ENCODE data around the gene IGFBP2. TPM values are rescaled to one million over a fixed set of nuclear protein-coding genes. Genes with fewer than 3 reads are reported as not detected.

The IGFBP2 gene
- total and polyA plus RNA-seq, 2 of the 13 experiments (the other 11 are each of a cell fraction or from before 2014, with no cell fraction given) = 2.0 to 5.8 TPM

- H3K4me1 ChIP-seq (ENCODE audit: insufficient read depth, low read length) = no peaks in the 10 kb centered on the region
- intact Hi-C loops (cut with micrococcal nuclease; ENCODE audit: unreplicated experiment) (loop anchor here (5.0 kb wide), 1 partner anchor 1076 kb away; no protein-coding TSS in a partner anchor), in situ Hi-C loops (cut with HindIII; ENCODE audit: extremely low pct_ligation_motif_present, low pct_unique_long_range_greater_than_20kb) (loop anchor here (10.0 kb wide), 1 partner anchor 1074 kb away; no protein-coding TSS in a partner anchor)
- no peaks in the 10 kb centered on the region for H4K20me1 ChIP-seq (ENCODE audit: insufficient read depth, low read length)
- ATAC-seq (no peak), FAIRE-seq (no peak), DNase-seq (ENCODE audit: low spot score) (no peak)
- BruUV-seq (replicated peaks) = no TSS peak
- H3K36me3 ChIP-seq (replicated peaks in 1 of 2; ENCODE audit: control insufficient read depth in 1 of 2, insufficient read depth in 2 of 2, low read length in 2 of 2) = no peaks in the 10 kb centered on the region
- WGBS (ENCODE audit: low lambda C conversion rate) = 42% methylated on average over 10 of the region's 10 CpGs
- H2AFZ ChIP-seq (ENCODE audit: low read length) = no peak overlapping the region
- no peaks in the 10 kb centered on the region for H3K9me3 ChIP-seq (ENCODE audit: low read length)
- H3K27ac ChIP-seq (ENCODE audit: extremely low read length, insufficient read depth, low read length) = no peak overlapping the region
- ChIA-PET CTCF (ENCODE audit: low intra/inter-chr PET ratio, low total read pairs) (interaction anchor here (1.7 kb wide), 1 partner anchor 461 kb away, joined by 9 read pairs; no protein-coding TSS in a partner anchor), POLR2A (no interaction called here)
- no peak for TF ChIP-seq ZNF614 (CRISPR knock-in tag; IDR thresholded peaks at IDR 0.05; ENCODE audit: borderline replicate concordance)
- no peak for TF ChIP-seq KMT2A (CRISPR knock-in tag; IDR thresholded peaks at IDR 0.05)
- TF ChIP-seq, protein P1, sequence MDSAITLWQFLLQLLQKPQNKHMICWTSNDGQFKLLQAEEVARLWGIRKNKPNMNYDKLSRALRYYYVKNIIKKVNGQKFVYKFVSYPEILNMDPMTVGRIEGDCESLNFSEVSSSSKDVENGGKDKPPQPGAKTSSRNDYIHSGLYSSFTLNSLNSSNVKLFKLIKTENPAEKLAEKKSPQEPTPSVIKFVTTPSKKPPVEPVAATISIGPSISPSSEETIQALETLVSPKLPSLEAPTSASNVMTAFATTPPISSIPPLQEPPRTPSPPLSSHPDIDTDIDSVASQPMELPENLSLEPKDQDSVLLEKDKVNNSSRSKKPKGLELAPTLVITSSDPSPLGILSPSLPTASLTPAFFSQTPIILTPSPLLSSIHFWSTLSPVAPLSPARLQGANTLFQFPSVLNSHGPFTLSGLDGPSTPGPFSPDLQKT (CRISPR knock-in tag; IDR thresholded peaks at IDR 0.05; ENCODE audit: borderline replicate concordance) = no peak
- no peak for TF ChIP-seq CREB1 (IDR thresholded peaks at IDR 0.05)
- no peak for TF ChIP-seq CREB1 (CRISPR knock-in tag; IDR thresholded peaks at IDR 0.05)
- TF ChIP-seq, protein P2, sequence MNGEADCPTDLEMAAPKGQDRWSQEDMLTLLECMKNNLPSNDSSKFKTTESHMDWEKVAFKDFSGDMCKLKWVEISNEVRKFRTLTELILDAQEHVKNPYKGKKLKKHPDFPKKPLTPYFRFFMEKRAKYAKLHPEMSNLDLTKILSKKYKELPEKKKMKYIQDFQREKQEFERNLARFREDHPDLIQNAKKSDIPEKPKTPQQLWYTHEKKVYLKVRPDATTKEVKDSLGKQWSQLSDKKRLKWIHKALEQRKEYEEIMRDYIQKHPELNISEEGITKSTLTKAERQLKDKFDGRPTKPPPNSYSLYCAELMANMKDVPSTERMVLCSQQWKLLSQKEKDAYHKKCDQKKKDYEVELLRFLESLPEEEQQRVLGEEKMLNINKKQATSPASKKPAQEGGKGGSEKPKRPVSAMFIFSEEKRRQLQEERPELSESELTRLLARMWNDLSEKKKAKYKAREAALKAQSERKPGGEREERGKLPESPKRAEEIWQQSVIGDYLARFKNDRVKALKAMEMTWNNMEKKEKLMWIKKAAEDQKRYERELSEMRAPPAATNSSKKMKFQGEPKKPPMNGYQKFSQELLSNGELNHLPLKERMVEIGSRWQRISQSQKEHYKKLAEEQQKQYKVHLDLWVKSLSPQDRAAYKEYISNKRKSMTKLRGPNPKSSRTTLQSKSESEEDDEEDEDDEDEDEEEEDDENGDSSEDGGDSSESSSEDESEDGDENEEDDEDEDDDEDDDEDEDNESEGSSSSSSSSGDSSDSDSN (CRISPR knock-in tag; IDR thresholded peaks at IDR 0.05) = no peak
- TF ChIP-seq HINFP (CRISPR knock-in tag; IDR thresholded peaks at IDR 0.05; ENCODE audit: low read depth) = no peak
- no peak for TF ChIP-seq ZBED4 (CRISPR knock-in tag; IDR thresholded peaks at IDR 0.05; ENCODE audit: borderline replicate concordance)
- no peak for TF ChIP-seq ZNF317 (CRISPR knock-in tag; IDR thresholded peaks at IDR 0.05)
- TF ChIP-seq TBX2 (CRISPR knock-in tag; IDR thresholded peaks at IDR 0.05; ENCODE audit: borderline replicate concordance) = no peak
- H3K4me3 ChIP-seq (replicated peaks in 1 of 3; ENCODE audit: insufficient read depth in 1 of 3, low read depth in 2 of 3, low read length in 3 of 3) = no peak overlapping the region
- H3K4me2 ChIP-seq (ENCODE audit: low read depth, low read length) = no peak overlapping the region
- peaks cover 3 to 49% of the 10 kb centered on the region in 2 experiments; a peak in 4 of 5 replicates for H3K27me3 ChIP-seq (ENCODE audit: control insufficient read depth in 1 of 2, insufficient read depth in 2 of 2, low read length in 2 of 2)
- no peak overlapping the region for H3K9ac ChIP-seq (ENCODE audit: insufficient read depth, low read depth, low read length)
- H3K79me2 ChIP-seq (ENCODE audit: insufficient read depth, low read length) = no peaks in the 10 kb centered on the region
These were observed 47.9 kb downstream of the IGFBP2 start for GRCh38 chr2:216680951-216681629.
